ES-I3 (cell line): ENCODE measurements around the gene NTM.

Source experiments
- H3K36me3 ChIP-seq: 2 replicates; pipeline ENCODE4 v1.6.1; 2013; ENCODE audit warnings: mild to moderate bottlenecking, low read length, control low read depth, moderate library complexity; ENCODE audit not compliant: insufficient read depth
- H3K4me1 ChIP-seq: 2 replicates; pipeline ENCODE4 v1.6.1; 2013; ENCODE audit warnings: mild to moderate bottlenecking, control low read depth, low read length; ENCODE audit not compliant: insufficient read depth
- H3K9ac ChIP-seq: 2 replicates; pipeline ENCODE4 v1.6.1; 2013; ENCODE audit warnings: low read depth, mild to moderate bottlenecking, low read length, moderate library complexity
- H3K9me3 ChIP-seq: 2 replicates; pipeline ENCODE4 v1.6.1; 2013; ENCODE audit warnings: mild to moderate bottlenecking, low read length, moderate library complexity; ENCODE audit not compliant: control insufficient read depth, insufficient read depth

Gene NTM

GRCh38 chr11:131785801-131786200, 415.4 kb downstream of the NTM start:
- no peaks in the 10 kb centered on the region for H3K36me3 ChIP-seq
- H3K9ac ChIP-seq = no peak overlapping the region
- no peaks in the 10 kb centered on the region for H3K4me1 ChIP-seq
- no peaks in the 10 kb centered on the region for H3K9me3 ChIP-seq

- Histone ChIP-seq H3K9ac (no peak overlapping the region), H3K9me3 (no peaks in the 10 kb centered on the region), H3K36me3 (no peaks in the 10 kb centered on the region), H3K4me1 (no peaks in the 10 kb centered on the region)
These were observed 416.7 kb downstream of the NTM start for GRCh38 chr11:131787119-131787518.

- H3K9ac ChIP-seq = no peak overlapping the region
- no peaks in the 10 kb centered on the region for H3K4me1 ChIP-seq
- no peaks in the 10 kb centered on the region for H3K9me3 ChIP-seq
- H3K36me3 ChIP-seq = no peaks in the 10 kb centered on the region
These were observed 420.2 kb downstream of the NTM start for GRCh38 chr11:131790586-131790985.

- H3K36me3 ChIP-seq = no peaks in the 10 kb centered on the region
- H3K9me3 ChIP-seq = no peaks in the 10 kb centered on the region
- no peaks in the 10 kb centered on the region for H3K4me1 ChIP-seq
- no peak overlapping the region for H3K9ac ChIP-seq
These were observed 421.8 kb downstream of the NTM start for GRCh38 chr11:131792243-131792642.

- Histone ChIP-seq H3K36me3 (no peaks in the 10 kb centered on the region), H3K9me3 (no peaks in the 10 kb centered on the region), H3K4me1 (peaks cover 12% of the 10 kb centered on the region), H3K9ac (no peak overlapping the region)
These were observed 425.7 kb downstream of the NTM start for GRCh38 chr11:131796089-131796488.

GRCh38 chr11:131796541-131796940, 426.1 kb downstream of the NTM start:
- Histone ChIP-seq H3K36me3 (no peaks in the 10 kb centered on the region), H3K9ac (no peak overlapping the region)

GRCh38 chr11:131800452-131800851, 430.0 kb downstream of the NTM start:
- H3K9me3 ChIP-seq = no peaks in the 10 kb centered on the region
- peaks cover 30% of the 10 kb centered on the region for H3K4me1 ChIP-seq
- H3K36me3 ChIP-seq = no peaks in the 10 kb centered on the region
- no peak overlapping the region for H3K9ac ChIP-seq

More at GRCh38 chr11:131796541-131796940, 426.1 kb downstream of the NTM start:
- peaks cover 16% of the 10 kb centered on the region for H3K4me1 ChIP-seq
- no peaks in the 10 kb centered on the region for H3K9me3 ChIP-seq

GRCh38 chr11:131802440-131803115, 432.2 kb downstream of the NTM start:
- no peaks in the 10 kb centered on the region for H3K9me3 ChIP-seq
- no peak overlapping the region for H3K9ac ChIP-seq
- H3K4me1 ChIP-seq = peaks cover 30% of the 10 kb centered on the region
- H3K36me3 ChIP-seq = no peaks in the 10 kb centered on the region

- H3K4me1 ChIP-seq = peaks cover 8% of the 10 kb centered on the region
- H3K9me3 ChIP-seq = no peaks in the 10 kb centered on the region
- H3K9ac ChIP-seq = no peak overlapping the region
- no peaks in the 10 kb centered on the region for H3K36me3 ChIP-seq
These were observed 437.5 kb downstream of the NTM start for GRCh38 chr11:131807876-131808275.

- Histone ChIP-seq H3K36me3 (no peaks in the 10 kb centered on the region), H3K9me3 (no peaks in the 10 kb centered on the region), H3K4me1 (peaks cover 7% of the 10 kb centered on the region), H3K9ac (no peak overlapping the region)
These were observed 438.1 kb downstream of the NTM start for GRCh38 chr11:131808470-131808869.

- no peak overlapping the region for H3K9ac ChIP-seq
- H3K36me3 ChIP-seq = no peaks in the 10 kb centered on the region
- H3K4me1 ChIP-seq = peaks cover 7% of the 10 kb centered on the region
- H3K9me3 ChIP-seq = no peaks in the 10 kb centered on the region
These were observed 438.9 kb downstream of the NTM start for GRCh38 chr11:131809203-131809918.

- no peaks in the 10 kb centered on the region for H3K36me3 ChIP-seq
- no peaks in the 10 kb centered on the region for H3K9me3 ChIP-seq
- H3K4me1 ChIP-seq = peaks cover 11% of the 10 kb centered on the region
These were observed 440.1 kb downstream of the NTM start for GRCh38 chr11:131810541-131810940.

GRCh38 chr11:131811383-131811782, 441.0 kb downstream of the NTM start:
- Histone ChIP-seq H3K4me1 (peaks cover 11% of the 10 kb centered on the region), H3K36me3 (no peaks in the 10 kb centered on the region), H3K9ac (no peak overlapping the region), H3K9me3 (no peaks in the 10 kb centered on the region)

More at GRCh38 chr11:131810541-131810940, 440.1 kb downstream of the NTM start:
- no peak overlapping the region for H3K9ac ChIP-seq

GRCh38 chr11:131814108-131814507, 443.7 kb downstream of the NTM start:
- Histone ChIP-seq H3K9ac (no peak overlapping the region), H3K36me3 (no peaks in the 10 kb centered on the region), H3K9me3 (no peaks in the 10 kb centered on the region), H3K4me1 (peaks cover 11% of the 10 kb centered on the region)

- no peak overlapping the region for H3K9ac ChIP-seq
- H3K4me1 ChIP-seq = peaks cover 11% of the 10 kb centered on the region
- H3K9me3 ChIP-seq = no peaks in the 10 kb centered on the region
- no peaks in the 10 kb centered on the region for H3K36me3 ChIP-seq
These were observed 445.2 kb downstream of the NTM start for GRCh38 chr11:131815590-131815989.
